AG08395 (cell line): ENCODE measurements around the gene EXOC2.

ENCODE experiments used
- DNase-seq: peaks from one replicate; pipeline ENCODE4 v3.0.0; 2012; ENCODE audit warnings: mixed read lengths, low spot score

Gene EXOC2

GRCh38 chr6:498795-499231 is 194.1 kb downstream of the EXOC2 start:
- DNase-seq = no peak

GRCh38 chr6:497258-497657 is 195.7 kb downstream of the EXOC2 start:
- no peak for DNase-seq

GRCh38 chr6:496649-497048 is 196.3 kb downstream of the EXOC2 start:
- DNase-seq = no peak

- no peak for DNase-seq
Measured at GRCh38 chr6:494394-494793, 198.5 kb downstream of the EXOC2 start.

- no peak for DNase-seq
Measured at GRCh38 chr6:493840-494239, 199.1 kb downstream of the EXOC2 start.

GRCh38 chr6:492816-493414 is 200.0 kb downstream of the EXOC2 start:
- DNase-seq = no peak

- no peak for DNase-seq
Measured at GRCh38 chr6:492178-492577, 200.8 kb downstream of the EXOC2 start.

- DNase-seq = no peak
Measured at GRCh38 chr6:491233-491632, 201.7 kb downstream of the EXOC2 start.

GRCh38 chr6:490251-491037 is 202.5 kb downstream of the EXOC2 start:
- DNase-seq = no peak

GRCh38 chr6:489762-490161 is 203.2 kb downstream of the EXOC2 start:
- no peak for DNase-seq

GRCh38 chr6:489001-489400 is 203.9 kb downstream of the EXOC2 start:
- DNase-seq = no peak

- no peak for DNase-seq
Measured at GRCh38 chr6:487956-488355, 205.0 kb downstream of the EXOC2 start.

GRCh38 chr6:485655-486170 is 207.2 kb downstream of the EXOC2 start:
- no peak for DNase-seq

GRCh38 chr6:484746-485145 is 208.2 kb downstream of the EXOC2 start:
- DNase-seq = no peak

- no peak for DNase-seq
Measured at GRCh38 chr6:484086-484745, 208.7 kb downstream of the EXOC2 start.

GRCh38 chr6:475314-475713 is 217.6 kb downstream of the EXOC2 start:
- no peak for DNase-seq

GRCh38 chr6:474453-475185 is 218.3 kb downstream of the EXOC2 start:
- DNase-seq = no peak

- no peak for DNase-seq
Measured at GRCh38 chr6:473768-474452, 219.0 kb downstream of the EXOC2 start.

GRCh38 chr6:473356-473755 is 219.6 kb downstream of the EXOC2 start:
- DNase-seq = no peak

- no peak for DNase-seq
Measured at GRCh38 chr6:470901-471448, 222.0 kb downstream of the EXOC2 start.
